ENCODE results near the gene BRSK1.
A peak's percentile ranks its signal among the peaks of the same experiment; 100 is the strongest.

Gene BRSK1

DNA sequence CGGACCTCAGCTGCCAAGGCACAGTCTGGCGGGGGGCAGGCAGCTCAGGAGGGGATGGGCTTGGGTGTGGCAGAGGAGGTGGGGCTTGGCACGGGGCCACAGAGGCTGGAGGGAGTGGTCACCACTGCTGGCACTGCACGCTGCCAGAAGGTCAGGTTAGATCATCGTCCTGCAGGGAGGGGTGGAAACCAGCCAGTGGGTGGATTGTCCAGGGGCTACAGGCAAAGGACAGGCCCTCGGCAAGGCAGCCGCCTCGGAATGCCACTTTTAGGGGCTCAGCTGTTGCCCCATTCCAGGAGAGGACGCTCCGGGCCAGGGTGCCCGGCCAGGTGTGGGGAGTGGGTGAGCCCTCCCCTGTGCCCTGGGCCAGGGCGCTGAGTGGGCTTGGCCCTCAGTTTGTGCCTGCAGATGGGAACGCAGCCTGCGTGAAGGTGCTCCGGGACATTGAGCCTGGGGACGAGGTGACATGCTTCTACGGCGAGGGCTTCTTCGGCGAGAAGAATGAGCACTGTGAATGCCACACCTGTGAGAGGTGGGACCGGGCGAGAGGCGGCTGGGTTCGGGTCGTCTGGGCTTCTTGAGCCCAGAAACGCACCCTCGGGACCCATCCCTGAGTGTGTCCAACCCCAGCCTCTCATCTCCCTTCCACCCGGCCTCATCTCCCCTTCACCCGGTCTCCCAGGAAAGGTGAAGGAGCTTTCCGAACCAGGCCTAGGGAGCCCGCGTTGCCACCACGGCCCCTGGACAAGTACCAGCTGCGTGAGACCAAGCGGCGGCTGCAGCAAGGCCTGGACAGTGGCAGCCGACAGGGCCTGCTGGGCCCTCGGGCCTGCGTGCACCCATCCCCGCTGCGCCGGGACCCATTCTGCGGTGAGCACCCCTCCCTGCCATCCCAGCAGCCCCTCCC lies 62.3 kb downstream of the BRSK1 start:
- DNase-seq (ENCODE audit: low spot score in 2 of 2) = peak in 1 of 2 experiments; percentile 66

GRCh38 chr19:55346725-55347441 lies 63.1 kb downstream of the BRSK1 start:
- Histone ChIP-seq H3K4me1 (peaks cover 20% of the 10 kb centered on the region), H3K9me3 (no peaks in the 10 kb centered on the region), H3K27me3 (ENCODE audit: low read depth) (no peaks in the 10 kb centered on the region; the same call in 1 of the 2 replicates), H3K36me3 (replicated peaks) (peaks cover 49% of the 10 kb centered on the region), H3K4me3 (no peak overlapping the region)
- DNase-seq (ENCODE audit: low spot score in 2 of 2) = no peak
- in situ Hi-C loops (cut with MboI; ENCODE audit: low sequenced_read_pairs) = no loop called here

More for the DNA sequence above, 62.3 kb downstream of the BRSK1 start:
- in situ Hi-C loops (cut with MboI; ENCODE audit: low sequenced_read_pairs) = no loop called here
- Histone ChIP-seq H3K4me3 (no peak overlapping the region), H3K36me3 (replicated peaks) (peaks cover 54% of the 10 kb centered on the region), H3K9me3 (no peaks in the 10 kb centered on the region), H3K4me1 (peaks cover 26% of the 10 kb centered on the region), H3K27me3 (ENCODE audit: low read depth) (no peaks in the 10 kb centered on the region)

- H3K9me3 ChIP-seq = no peaks in the 10 kb centered on the region
- peaks cover 6% of the 10 kb centered on the region for H3K27me3 ChIP-seq (ENCODE audit: low read depth)
- in situ Hi-C loops (cut with MboI; ENCODE audit: low sequenced_read_pairs) = no loop called here
- DNase-seq (ENCODE audit: low spot score in 2 of 2) = no peak
- H3K36me3 ChIP-seq (replicated peaks) = peaks cover 43% of the 10 kb centered on the region
- no peak overlapping the region for H3K4me3 ChIP-seq
- peaks cover 20% of the 10 kb centered on the region for H3K4me1 ChIP-seq
Measured at GRCh38 chr19:55347442-55348009, 63.7 kb downstream of the BRSK1 start.

GRCh38 chr19:55348317-55349034 lies 64.7 kb downstream of the BRSK1 start:
- in situ Hi-C loops (cut with MboI; ENCODE audit: low sequenced_read_pairs) = no loop called here
- Histone ChIP-seq H3K4me3 (no peak overlapping the region), H3K36me3 (replicated peaks) (peaks cover 35% of the 10 kb centered on the region), H3K9me3 (no peaks in the 10 kb centered on the region), H3K27me3 (ENCODE audit: low read depth) (peaks cover 16% of the 10 kb centered on the region), H3K4me1 (peaks cover 24% of the 10 kb centered on the region)
- peak; percentile 39 to 88 for DNase-seq (ENCODE audit: low spot score in 2 of 2)

GRCh38 chr19:55350620-55351315 lies 67.0 kb downstream of the BRSK1 start:
- H3K9me3 ChIP-seq = no peaks in the 10 kb centered on the region
- DNase-seq (ENCODE audit: low spot score in 2 of 2) = no peak
- peaks cover 31% of the 10 kb centered on the region for H3K27me3 ChIP-seq (ENCODE audit: low read depth)
- H3K4me1 ChIP-seq = peaks cover 26% of the 10 kb centered on the region
- in situ Hi-C loops (cut with MboI; ENCODE audit: low sequenced_read_pairs) = no loop called here
- no peak overlapping the region for H3K4me3 ChIP-seq
- H3K36me3 ChIP-seq (replicated peaks) = peaks cover 20% of the 10 kb centered on the region

- in situ Hi-C loops (cut with MboI; ENCODE audit: low sequenced_read_pairs) = no loop called here
- Histone ChIP-seq H3K4me3 (no peak overlapping the region), H3K9me3 (no peaks in the 10 kb centered on the region), H3K36me3 (replicated peaks) (peaks cover 10% of the 10 kb centered on the region), H3K4me1 (peaks cover 26% of the 10 kb centered on the region), H3K27me3 (ENCODE audit: low read depth) (peaks cover 41% of the 10 kb centered on the region)
- no peak for DNase-seq (ENCODE audit: low spot score in 2 of 2)
Measured at GRCh38 chr19:55352040-55352439, 68.2 kb downstream of the BRSK1 start.

GRCh38 chr19:55352549-55353145 lies 68.8 kb downstream of the BRSK1 start:
- Histone ChIP-seq H3K4me3 (0 out of 2 replicates have a peak overlapping the region, but pooled peaks have one; percentile 50), H3K36me3 (replicated peaks) (peaks cover 3% of the 10 kb centered on the region), H3K27me3 (ENCODE audit: low read depth) (peaks cover 46% of the 10 kb centered on the region), H3K9me3 (no peaks in the 10 kb centered on the region), H3K4me1 (peaks cover 25% of the 10 kb centered on the region)
- in situ Hi-C loops (cut with MboI; ENCODE audit: low sequenced_read_pairs) = no loop called here
- no peak for DNase-seq (ENCODE audit: low spot score in 2 of 2)

DNA sequence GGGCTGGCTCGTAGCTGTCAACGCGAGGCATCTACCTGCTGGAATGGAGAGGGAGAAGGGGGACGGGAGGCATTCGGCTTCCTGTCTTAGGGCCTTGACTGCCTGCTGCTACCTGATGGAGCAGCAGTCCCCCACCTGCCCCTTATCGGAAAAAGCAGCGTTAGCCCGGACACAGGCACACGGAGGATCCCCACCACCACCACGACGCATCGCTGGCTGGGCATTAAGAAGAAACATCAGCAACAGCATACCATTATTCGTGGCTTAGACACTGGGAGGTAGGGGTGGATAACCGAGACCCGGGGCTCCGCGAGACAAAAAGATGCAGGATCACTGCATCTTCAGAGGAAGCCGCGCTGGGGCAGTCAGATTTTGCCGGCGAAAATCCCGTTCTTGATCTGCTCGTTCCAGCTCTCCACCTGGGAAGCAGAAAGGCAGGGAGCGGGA lies 69.6 kb downstream of the BRSK1 start:
- no peaks in the 10 kb centered on the region for H3K36me3 ChIP-seq (replicated peaks)
- H3K9me3 ChIP-seq = no peaks in the 10 kb centered on the region
- H3K4me3 ChIP-seq = peak overlapping the region; percentile 50
- no peak for DNase-seq (ENCODE audit: low spot score in 2 of 2)
- in situ Hi-C loops (cut with MboI; ENCODE audit: low sequenced_read_pairs) = no loop called here
- H3K4me1 ChIP-seq = peaks cover 18% of the 10 kb centered on the region
- H3K27me3 ChIP-seq (ENCODE audit: low read depth) = peaks cover 46% of the 10 kb centered on the region

DNA sequence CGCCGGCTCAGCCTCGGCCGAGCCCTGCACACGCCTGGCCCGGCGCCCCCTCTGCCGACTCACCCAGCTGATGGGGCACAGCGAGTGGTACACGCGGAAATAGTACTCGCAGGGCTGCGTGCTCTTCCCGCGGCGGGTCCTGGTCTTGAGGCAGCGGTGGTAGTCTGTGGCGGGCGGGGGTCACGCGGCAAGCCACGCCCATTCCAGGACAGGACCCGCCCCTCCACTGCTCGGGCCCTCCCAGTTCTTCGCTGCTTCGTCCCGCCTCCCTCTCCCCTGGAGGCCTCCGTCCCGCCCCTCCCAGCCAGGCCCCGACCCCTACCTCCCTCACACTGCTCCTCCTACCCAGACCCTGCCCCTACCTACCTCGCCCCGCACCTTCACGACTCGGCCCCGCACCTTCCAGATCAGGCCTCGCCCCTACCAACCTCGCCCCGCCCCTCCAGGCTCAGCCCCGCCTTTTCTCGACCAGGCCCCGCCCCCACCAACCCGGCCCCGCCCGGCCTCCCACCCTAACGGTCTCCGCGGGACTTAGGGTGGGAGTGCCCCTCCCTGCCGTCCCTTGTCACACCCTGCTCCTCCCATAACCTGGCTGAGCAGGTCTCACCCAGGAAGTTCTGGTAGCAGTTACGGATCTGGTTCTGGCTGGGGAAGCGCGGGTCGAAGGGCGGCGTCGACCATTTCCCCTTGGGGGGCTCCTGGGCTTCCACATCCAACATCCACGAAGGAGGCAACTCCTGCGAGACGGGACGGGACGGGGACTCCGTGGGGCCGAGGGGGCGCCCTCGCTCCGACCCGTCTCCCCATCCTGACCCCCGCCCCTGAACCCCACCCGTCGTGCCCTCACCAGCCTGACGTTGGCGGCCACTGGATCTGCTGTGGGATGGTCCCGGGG lies 70.3 kb downstream of the BRSK1 start:
- no peaks in the 10 kb centered on the region for H3K9me3 ChIP-seq
- H3K27me3 ChIP-seq (ENCODE audit: low read depth) = peaks cover 46% of the 10 kb centered on the region
- DNase-seq (ENCODE audit: low spot score in 2 of 2) = peak; percentile 63 to 88
- H3K36me3 ChIP-seq (replicated peaks) = no peaks in the 10 kb centered on the region
- H3K4me1 ChIP-seq = peaks cover 13% of the 10 kb centered on the region
- in situ Hi-C loops (cut with MboI; ENCODE audit: low sequenced_read_pairs) = no loop called here
- H3K4me3 ChIP-seq = peak overlapping the region; percentile 50

DNA sequence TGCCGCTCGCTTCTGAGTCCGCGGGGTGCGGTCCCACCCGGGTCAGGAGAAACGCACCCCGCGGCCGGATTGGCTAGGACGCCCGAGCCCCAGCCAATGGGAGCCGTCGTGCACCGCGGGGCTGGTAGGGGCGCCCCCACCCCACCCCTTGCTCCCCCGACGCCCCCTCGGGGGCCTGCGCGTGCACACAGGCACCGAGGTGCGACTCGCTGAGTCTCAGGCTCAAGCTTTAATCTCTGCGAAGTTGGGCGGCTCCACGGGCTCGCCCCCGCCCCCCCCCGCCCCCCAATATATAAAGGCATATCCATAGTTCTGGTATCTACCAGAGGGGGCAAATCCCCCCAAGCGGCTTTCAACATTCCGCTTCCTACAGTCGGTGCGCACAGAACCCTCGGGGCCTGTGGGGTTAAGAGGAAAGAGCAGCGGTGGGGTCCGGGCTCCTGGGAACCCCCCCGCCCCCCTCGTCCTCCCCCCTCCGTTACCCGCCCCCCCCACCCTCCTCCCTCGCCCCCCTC lies 71.0 kb downstream of the BRSK1 start, which contains the start of gene COX6B2:
COX6B2 (minus strand) TSS at position 22 of the 515 bp plus-strand sequence. CDS start 198 bp downstream, outside the sequence.
- Histone ChIP-seq H3K4me1 (peaks cover 8% of the 10 kb centered on the region), H3K27me3 (ENCODE audit: low read depth) (peaks cover 46% of the 10 kb centered on the region), H3K36me3 (replicated peaks) (no peaks in the 10 kb centered on the region), H3K4me3 (peak within 1 kb of the TSS; percentile 50), H3K9me3 (no peaks in the 10 kb centered on the region)
- no peak for DNase-seq (ENCODE audit: low spot score in 2 of 2)
- in situ Hi-C loops (cut with MboI; ENCODE audit: low sequenced_read_pairs) = no loop called here

DNA sequence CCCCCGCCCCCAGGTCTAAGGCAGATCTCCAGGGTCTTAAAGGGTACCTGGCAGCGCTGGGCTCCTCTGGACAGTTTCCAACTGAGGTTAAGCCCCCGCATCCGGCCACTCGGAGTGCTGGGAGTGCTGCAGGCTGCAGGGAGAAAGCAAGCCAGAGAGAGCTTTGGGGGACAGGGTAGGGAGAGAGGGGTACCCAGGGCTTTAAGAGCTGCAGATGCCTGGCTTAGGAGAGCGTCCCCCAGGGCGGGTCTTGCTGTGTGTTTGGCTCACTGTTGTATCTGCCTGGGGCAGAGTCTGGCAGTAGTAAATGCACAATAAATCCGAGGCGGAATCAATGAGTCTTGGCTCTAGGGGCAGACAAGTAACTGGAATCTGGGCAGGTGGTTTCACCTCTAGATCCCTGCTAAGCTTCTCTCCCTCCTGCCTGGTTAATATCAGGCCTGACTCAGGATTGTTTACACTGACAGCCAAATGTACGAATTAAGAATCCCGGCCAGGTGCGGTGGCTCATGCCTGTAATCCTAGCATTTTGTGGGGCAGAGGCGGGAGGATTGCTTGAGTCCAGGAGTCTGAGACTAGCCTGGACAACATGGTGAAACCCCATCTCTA lies 71.5 kb downstream of the BRSK1 start:
- H3K27me3 ChIP-seq (ENCODE audit: low read depth) = peaks cover 46% of the 10 kb centered on the region
- peaks cover 6% of the 10 kb centered on the region; the same call in 1 of the 2 replicates for H3K4me1 ChIP-seq
- no peaks in the 10 kb centered on the region for H3K36me3 ChIP-seq (replicated peaks)
- in situ Hi-C loops (cut with MboI; ENCODE audit: low sequenced_read_pairs) = no loop called here
- DNase-seq (ENCODE audit: low spot score in 2 of 2) = no peak
- no peak overlapping the region for H3K4me3 ChIP-seq
- no peaks in the 10 kb centered on the region for H3K9me3 ChIP-seq
